IMR-90 (cell line): ENCODE measurements around the gene BBS1.

ENCODE experiments used
- MAZ ChIP-seq: IDR thresholded peaks from 2 replicates; pipeline ENCODE4 v1.6.1; 2012; ENCODE audit warnings: low read depth, mild to moderate bottlenecking, low read length, improper control_type of control experiment, moderate library complexity, borderline replicate concordance
- POLR2A ChIP-seq: IDR thresholded peaks from 2 replicates; pipeline ENCODE4 v1.6.1; 2012; ENCODE audit warnings: mild to moderate bottlenecking, low read depth, low read length
- RFX5 ChIP-seq: IDR thresholded peaks from 2 replicates; pipeline ENCODE4 v1.8.0; 2012; ENCODE audit warnings: low read depth, mild to moderate bottlenecking, low read length, moderate library complexity
- TF ChIP-seq, protein P1 (sequence below): conservative IDR thresholded peaks from 2 replicates; pipeline ENCODE4 v1.5.1; 2012; ENCODE audit warnings: mild to moderate bottlenecking, low read depth, low read length, improper control_type of control experiment

DNA sequence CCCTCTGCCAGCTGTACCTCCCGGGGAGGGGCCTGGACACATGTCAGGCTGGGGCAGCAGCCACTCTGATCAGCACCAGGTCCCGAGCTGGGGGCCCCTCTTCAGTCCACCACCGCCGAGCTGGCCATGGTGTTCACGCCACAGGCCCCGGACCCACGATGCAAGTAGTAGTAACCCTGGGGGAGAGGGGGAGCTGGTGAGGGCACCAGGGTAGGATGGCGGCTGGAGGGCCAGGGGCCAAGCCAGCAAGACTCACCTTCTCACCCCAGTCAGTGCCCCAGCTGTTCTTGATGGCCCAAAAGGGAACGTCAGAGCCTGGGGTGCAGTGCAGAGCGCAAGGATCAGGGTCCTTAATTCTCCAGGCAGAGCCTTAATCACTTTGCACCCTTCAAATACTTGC lies 53.4 kb downstream of the BBS1 start:
- TF ChIP-seq RFX5 (no peak), POLR2A (no peak), MAZ (no peak)
- TF ChIP-seq, protein P1, sequence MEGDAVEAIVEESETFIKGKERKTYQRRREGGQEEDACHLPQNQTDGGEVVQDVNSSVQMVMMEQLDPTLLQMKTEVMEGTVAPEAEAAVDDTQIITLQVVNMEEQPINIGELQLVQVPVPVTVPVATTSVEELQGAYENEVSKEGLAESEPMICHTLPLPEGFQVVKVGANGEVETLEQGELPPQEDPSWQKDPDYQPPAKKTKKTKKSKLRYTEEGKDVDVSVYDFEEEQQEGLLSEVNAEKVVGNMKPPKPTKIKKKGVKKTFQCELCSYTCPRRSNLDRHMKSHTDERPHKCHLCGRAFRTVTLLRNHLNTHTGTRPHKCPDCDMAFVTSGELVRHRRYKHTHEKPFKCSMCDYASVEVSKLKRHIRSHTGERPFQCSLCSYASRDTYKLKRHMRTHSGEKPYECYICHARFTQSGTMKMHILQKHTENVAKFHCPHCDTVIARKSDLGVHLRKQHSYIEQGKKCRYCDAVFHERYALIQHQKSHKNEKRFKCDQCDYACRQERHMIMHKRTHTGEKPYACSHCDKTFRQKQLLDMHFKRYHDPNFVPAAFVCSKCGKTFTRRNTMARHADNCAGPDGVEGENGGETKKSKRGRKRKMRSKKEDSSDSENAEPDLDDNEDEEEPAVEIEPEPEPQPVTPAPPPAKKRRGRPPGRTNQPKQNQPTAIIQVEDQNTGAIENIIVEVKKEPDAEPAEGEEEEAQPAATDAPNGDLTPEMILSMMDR: no peak
